Renal cortex interstitium (tissue), 11 donors: ENCODE results near the gene TEC. TPM values are rescaled to one million over a fixed set of nuclear protein-coding genes. Genes with fewer than 3 reads are reported as not detected.

Experiments used
- DNase-seq, 11 donors: peaks; one replicate each; pipeline ENCODE4 v3.0.0-alpha.2; 2013; ENCODE audit warnings: low read depth in 9 of 11, low spot score in 4 of 11; ENCODE audit errors: extremely low read depth in 1 of 11
- polyA plus RNA-seq, 3 donors: library from polyadenylated mRNA; unstranded; fragments of 120-200 nt; gene quantifications; one replicate each; pipeline ENCODE4 v1.2.1, GENCODE V29; 2013; ENCODE audit not compliant: insufficient read length in 3 of 3

Gene TEC
- polyA plus RNA-seq, 3 donors, result 3.1 to 5.5 (median 4.5) TPM

DNA sequence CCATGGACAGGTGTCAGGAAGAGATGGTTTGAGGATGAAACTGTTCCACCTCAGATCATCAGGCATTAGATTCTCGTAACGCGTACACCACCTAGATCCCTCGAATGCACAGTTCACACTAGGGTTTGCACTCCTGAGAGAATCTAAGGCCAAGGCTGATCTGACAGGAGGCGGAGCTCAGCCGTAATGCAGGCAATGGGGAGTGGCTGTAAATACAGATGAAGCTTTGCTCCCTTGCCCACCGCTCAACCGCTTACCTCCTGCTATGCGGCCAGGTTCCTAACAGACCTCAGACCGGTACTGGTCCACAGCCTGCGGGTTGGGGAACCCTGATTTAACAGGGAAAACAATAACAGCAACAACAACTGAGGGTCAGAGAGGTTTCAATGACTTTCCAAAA lies 2.0 kb upstream of the TEC start:
- no peak for DNase-seq

DNA sequence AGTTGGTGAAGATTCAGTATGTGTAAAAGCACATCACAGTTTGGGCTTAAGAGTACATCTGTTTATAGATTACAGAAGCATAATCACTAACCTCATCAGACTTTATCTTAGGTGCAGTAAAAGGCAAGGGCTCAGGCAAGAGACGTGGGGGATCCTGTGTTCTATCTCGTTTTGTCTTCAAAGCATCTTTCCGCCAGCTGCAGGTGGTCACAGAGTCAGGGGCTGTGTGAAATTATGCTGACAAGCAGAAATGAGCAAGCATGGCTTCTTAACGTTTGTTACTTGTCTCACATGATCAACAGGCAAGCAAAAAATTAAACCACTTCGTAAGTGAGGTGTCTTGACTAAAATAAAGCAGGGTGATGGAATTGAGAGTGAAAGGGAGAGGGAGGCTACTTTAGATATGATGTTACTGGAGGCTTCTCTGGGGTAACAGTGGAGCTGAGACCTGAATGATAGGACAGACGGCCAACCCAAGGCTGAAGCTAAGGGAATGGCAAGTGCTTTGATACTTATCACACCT lies 1.4 kb upstream of the TEC start:
- DNase-seq, result no peak

DNA sequence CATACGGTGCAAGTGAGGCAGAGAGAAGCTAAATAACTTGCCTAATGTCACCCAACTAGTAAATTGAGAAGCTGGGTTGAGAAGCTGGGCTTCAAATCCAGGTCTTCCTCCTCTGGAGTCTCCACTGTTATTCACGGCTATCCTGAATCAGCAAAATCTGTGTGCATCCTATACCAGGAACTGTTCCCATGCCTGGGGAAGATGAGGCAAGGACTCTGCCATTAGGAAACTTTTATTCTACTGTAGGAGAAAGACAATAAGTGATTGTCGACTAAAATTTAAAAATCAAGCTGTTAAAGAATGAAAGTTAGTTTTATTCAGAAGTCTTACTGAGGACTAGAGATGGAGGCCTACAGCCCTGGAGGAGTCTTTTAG lies 872 bp upstream of the TEC start:
- no peak for DNase-seq

DNA sequence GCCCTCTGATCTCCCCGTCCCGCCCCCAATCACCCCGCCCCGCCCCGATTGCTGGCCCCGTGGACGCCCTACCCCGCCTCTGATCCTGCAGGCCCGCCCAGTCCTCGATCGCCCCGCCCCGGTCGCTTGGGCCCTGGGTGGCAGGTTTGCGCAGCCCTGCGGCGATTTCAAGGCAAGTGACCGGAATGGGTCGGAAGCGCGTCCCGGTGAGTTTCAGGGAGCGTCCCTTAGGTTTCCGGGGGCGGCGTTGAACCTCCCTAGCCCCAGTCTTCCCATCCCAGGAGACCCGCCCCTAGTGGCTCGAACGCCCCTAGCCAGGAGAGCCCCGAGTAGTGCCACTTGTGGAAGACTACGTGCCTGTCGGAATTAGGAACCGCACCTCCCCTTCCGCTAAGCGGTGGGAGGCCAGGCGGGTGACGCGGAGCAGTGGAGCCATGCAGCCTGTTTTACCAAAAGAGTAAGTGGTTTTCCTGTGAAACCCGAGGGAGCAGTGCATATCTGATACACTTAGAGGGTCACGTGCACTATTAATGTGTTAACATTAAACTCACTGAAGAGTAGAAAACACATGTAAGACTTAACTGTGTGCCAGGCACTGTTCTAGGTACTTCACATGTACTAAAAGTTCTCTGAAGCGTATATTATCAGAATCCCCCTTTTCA lies 354 bp upstream of the TEC start:
- peak; percentile 38 to 85 (median 69) for DNase-seq

DNA sequence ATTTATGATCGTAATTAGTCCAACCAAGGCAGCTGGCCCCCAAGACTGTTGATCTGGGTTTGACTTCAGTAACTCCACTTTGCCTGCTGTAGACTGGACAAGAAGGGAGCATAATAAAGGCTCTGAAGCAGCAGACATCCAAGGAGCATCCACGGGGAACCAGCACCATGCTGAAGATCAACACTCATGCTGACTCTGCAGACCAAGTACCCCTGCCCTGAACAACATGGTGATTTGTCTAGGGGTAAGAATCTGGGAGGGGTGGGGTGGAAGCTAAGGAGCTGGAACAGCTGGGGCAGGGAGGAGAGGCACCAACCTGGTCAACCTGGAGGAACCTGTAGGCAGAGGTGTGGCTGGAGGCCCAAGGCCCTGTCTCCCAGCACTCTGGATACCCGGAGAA lies 2.1 kb downstream of the TEC start:
- DNase-seq, result no peak

DNA sequence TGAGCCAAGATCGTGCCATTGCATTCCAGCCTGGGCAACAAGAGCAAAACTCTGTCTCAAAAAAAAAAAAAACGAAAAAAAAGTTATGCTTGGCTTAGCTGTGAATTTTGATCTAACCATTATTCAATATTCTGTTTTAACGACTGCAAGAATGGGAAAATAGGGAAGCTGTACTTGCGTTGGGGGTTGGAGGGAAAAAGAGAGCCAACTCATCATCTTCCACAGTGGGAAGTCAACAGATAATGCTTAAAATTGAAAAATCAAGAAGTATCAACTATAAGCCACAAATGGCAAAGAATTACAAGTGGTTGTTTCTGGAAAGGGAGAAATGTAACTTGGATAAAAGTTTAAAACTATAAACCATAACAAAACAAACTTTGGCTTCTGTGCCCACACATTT lies 2.9 kb downstream of the TEC start:
- DNase-seq, result no peak

DNA sequence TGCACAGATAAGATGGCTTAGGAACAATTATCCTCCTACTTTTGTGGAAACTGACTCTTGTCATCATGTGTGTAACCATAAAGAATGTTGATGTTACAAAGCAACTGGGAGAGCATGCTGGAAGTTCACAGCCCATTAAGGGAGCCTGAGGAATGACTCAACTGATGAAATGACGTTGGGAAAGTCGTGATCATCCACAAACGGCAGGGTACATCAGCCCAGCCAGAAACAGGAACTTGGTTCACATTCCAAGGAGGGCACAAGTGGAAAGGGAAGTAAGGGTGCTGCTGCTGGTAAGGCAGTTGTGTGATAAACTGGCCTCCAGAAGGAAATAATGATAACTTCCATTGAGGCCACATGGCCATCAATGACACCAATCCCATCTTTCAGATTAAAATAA lies 6.7 kb downstream of the TEC start:
- DNase-seq, result no peak

DNA sequence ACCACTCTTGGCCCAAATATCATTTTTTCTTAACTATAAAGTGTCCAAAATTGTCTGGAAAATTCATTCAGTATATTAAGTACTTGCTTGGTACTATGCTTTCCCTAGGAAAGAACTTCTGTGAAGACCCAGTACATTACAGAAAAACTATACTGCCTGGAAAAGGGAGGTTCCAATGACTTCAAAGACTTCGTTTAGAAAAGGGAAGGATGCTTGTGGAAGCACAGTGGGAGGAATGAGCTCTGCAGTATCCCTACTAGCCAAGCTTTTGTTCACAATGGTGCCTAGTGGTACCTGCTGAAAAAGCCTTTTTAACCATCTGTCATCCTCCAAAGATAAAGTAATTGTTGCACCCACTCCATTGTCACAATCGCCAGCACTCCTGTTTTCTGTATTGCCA lies 7.2 kb downstream of the TEC start:
- DNase-seq, result no peak

DNA sequence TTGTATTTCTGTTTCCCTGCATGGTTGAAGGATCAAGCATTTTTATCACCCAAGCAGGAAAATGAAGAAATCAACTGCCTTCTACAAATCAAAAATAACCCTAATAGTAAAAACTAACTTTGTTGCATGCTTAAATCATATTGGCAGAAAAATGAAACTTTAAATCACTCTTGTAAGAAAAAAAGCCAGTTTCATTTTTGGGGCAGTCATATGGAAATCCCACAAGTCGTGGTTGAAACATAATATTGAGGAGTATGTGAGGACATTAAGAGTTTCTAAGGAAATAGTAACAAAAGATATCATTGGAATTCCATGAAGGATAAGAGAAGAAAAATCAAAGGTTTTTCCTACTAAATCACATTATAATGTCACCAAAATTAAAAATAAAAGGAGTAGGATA lies 8.4 kb downstream of the TEC start:
- DNase-seq, result no peak

DNA sequence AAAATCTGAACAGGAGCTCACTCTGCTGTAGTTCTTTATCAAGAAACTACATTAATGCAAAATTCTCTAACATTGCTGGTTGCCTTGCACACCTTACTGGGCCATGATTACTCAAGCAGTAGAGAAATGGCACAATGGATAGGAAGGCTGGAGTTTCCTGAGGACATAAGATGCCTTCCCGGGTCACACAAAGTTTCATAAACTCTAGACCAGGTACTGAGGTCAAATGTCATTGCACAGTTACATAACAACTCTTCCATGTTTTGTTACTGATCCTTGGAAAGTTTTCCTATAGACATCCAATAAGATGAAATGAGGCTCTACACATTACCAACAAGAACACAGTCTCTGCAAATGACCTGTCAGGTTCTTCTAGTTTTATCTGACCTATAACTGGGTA lies 9.9 kb downstream of the TEC start:
- no peak for DNase-seq

DNA sequence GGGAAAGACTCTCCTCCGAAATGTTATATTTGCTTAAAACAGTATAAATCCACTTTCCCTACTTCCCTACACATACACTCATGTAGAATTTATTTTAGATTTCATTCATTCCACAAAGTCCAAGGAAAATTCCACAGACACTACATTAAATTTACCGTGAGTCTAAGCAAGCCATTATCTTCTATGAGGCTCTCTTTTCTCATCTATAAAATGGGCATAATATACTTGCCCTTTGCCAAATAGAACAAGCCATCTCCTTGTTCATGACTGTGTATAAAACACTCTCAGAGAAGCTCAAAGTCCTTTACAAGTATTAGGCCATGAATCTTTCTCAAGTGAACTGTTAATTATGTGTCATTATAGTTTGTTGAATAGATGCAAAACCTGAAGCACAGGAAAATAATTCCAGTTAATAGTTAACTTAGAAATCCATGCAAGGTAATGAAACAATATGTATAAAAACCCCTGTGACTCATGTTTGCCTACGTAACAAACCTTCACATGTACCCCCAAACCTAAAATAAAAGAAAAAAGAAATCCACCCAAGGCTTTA lies 10.7 kb downstream of the TEC start:
- no peak for DNase-seq

DNA sequence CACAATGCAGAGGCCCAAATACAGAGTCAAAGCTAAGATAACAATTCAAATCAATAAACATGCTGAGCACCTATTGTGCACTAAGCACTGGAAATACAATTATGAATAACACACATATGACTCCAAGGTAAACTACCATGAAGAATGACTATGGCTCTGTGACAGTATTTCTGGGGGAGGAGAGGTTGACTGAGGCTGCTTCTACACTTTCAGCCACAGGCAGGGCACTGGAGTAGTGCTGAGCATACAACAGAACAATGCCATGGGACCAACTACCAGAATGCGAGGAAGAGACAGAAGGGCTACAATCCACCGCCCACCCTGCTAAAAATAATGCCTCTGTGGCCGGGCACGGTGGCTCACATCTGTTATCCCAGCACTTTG lies 13.7 kb downstream of the TEC start:
- no peak for DNase-seq

DNA sequence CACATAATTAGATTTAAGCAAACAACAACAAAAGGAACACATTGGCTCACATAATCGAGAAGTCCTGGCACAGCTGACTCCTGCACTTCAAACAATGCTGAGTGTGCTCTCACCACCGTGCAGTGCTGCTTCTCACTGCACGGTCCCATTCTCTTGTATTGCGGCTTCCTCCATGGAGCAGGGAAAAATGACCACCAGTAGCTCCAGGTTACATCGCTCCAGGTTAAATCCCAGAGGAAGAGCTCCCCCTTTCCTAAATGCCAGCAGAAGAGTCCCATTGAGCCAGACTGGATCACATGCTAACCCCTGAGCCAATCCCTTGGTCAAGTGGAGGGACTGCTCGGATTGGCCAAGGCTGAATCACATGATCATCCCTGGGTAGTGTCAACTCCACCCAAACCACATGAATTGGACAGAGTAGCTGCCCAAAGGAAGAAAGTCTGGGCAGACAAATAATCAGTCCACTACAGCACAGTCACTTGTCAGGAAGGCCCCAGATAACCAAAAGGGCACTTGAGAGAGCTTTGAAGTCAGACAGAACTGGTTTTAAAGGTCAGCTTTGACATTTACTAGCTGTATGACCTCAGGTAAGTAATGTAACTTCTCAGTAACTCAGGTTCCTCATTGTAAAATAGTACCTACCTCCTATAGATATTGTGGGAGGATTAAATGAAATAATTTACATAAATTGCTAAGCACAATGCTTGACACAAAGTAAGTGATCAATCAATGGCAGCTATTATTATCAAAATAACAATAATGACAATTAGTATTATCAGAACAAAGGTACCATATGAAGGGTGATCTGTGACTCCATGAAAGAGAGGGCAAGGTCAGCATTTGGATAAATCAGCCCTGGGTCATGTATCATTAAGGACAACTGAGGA lies 14.3 kb downstream of the TEC start:
- DNase-seq, result no peak

DNA sequence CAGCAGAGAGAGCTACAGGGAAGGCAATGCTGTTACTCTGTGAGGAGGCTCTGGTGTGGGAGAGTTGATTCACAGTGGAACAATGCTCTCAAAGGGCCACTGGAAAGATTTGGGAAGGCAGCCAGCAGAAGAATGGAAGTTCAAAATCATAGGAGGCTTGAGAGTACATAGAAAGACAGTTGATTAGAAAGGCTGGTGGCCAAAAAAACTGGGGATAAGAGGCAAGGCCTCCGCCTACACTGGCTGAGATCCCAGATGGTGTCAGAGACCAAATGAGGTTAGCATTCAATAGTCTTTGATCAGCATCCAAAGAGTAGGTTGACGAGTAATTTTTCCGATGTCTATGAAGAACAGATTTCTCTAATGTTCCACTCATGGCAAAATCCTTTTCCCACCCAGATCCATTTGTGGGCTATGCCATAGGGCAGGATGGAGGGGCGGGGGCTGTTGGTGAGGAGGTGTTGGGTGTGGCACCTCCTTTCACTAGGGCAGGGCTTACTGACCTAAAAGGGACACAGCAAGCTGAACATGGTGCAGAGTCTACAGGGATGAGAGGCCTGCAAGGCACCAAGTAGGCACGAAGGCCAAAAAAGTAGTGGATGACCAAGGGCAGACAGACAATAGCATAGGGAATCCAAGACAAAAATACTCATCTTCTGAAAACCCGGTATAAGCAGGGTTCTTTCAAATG lies 15.1 kb downstream of the TEC start:
- no peak for DNase-seq

DNA sequence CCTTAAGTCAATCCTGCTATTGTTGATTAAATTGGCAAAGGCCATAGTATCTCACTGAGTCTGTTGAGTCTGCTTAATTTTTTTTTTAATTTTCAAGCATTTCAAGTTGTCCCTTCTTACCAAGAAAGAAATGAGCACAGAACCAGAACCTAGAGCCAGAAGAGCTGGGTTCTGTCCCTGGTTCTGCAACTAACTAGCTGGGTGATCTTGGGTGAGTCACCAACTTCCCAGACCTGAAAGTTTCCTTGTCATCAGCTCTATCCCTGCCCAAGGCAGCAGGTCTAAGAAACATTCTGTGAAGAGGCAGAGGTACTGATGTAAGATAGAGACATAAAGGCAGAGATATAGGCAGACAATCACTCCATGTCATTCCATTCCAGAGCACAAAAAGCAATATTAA lies 17.3 kb downstream of the TEC start:
- no peak for DNase-seq

DNA sequence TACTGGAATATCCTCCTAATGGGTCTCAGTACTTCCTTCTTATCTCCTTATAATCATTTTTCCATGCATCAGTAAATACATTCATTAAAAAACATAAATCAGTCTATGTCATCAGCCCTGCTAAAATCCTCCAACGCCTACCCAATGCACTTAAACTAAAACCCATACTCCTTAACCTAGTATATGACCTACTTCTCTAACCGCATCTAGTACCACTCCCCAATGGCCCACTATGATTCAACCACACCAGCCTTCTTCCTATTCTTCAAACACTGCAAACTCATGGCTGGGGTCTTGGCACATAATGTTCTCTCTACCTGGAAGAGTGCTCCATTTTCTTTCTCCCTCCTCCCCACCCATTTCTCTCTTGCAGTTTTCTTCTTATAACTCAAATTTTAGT lies 18.7 kb downstream of the TEC start:
- no peak for DNase-seq

DNA sequence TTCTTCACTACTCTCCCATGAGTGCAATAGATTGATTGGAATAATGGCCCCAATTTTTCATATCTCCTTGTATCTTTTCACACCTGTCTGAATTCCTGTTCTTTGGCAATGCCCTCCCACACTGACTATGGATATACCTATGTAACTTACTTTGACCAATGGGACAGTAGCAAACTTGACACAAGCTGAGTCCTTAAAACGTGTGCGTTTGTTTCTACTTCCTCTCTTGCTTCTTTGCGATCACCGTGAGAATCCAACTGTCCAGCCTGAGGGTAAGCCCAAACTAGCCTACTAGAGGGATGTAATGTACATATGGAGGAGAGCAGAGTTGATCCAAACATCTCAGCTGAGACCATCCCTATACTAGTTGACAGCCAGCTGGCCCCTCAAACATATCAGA lies 19.3 kb downstream of the TEC start:
- DNase-seq, result no peak

DNA sequence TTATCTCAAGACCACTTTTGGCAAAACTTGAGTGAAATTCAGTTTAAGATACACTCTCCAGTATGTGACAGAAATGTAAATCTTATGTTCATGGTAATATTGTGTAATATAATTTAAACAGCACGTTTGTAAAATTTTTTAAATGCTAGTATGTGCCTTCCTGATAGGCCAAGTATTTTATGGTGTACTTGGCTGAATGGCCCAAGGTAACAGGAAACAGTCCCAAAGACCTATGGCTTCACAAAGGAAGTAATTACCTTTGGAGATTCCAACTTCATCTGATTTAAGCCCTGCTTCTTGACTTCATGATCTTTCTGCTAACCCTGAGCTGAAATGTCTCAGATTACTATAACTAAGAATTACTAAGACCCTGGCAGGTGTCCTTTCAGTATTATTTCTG lies 20.3 kb downstream of the TEC start:
- DNase-seq, result no peak

DNA sequence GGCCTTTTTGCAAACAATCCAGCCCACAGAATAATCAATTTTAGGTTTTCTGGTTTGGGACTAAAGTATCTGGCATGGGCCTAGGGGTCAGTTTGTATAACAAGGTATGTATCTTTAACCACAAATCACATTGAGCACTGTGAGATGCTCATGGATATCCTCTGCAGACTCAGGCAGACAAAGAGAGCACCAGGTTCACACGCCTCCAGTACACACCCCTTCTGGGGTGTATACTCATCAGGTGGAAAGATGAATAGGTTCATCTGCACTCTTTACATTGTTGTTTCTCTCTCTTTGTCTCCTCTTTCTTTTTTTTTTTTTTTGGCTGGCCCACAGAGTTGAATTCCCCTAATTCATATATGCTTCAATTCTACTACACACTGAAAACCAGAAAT lies 21.1 kb downstream of the TEC start:
- DNase-seq, result no peak
